ENCODE results near the gene PLEKHA7. TPM values are rescaled to one million over a fixed set of nuclear protein-coding genes. Genes with fewer than 3 reads are reported as not detected.

PLEKHA7 gene
- total RNA-seq, 6 donors from 2014 or later = 27.5 to 87.0 (median 48.6) TPM

- WGBS, 2 donors = 95 to 97% methylated on average over 1 of the region's 1 CpG
- H3K36me3 ChIP-seq = peaks cover 44 to 95% (median 57%) of the 10 kb centered on the region in 4 donors
- H3K9me3 ChIP-seq = no peaks in the 10 kb centered on the region
- no peak overlapping the region for H3K4me3 ChIP-seq
- no peaks in the 10 kb centered on the region for H3K27me3 ChIP-seq
- no peak overlapping the region for H3K27ac ChIP-seq
- DNase-seq (no peak), ATAC-seq (ENCODE audit: low FRiP score in 2 of 2) (no peak)
- H3K4me1 ChIP-seq = peaks cover 0 to 6% (median 1%) of the 10 kb centered on the region in 4 donors
- TF ChIP-seq EP300 (IDR thresholded peaks at IDR 0.05) = no peak
- TF ChIP-seq POLR2A (IDR thresholded peaks at IDR 0.05) = no peak
- TF ChIP-seq POLR2AphosphoS5 (IDR thresholded peaks at IDR 0.05) = no peak
- TF ChIP-seq CTCF (IDR thresholded peaks at IDR 0.05) = no peak
These were observed 265.1 kb downstream of the PLEKHA7 start for GRCh38 chr11:16749092-16749491.

GRCh38 chr11:16745950-16746605 lies 268.1 kb downstream of the PLEKHA7 start:
- no peak for ATAC-seq (ENCODE audit: low FRiP score in 2 of 2)

GRCh38 chr11:16744128-16744725 lies 270.0 kb downstream of the PLEKHA7 start:
- Histone ChIP-seq H3K27ac (no peak overlapping the region), H3K4me3 (no peak overlapping the region), H3K9me3 (no peaks in the 10 kb centered on the region), H3K27me3 (no peaks in the 10 kb centered on the region), H3K4me1 (peaks cover 33 to 50% (median 40%) of the 10 kb centered on the region in 4 donors), H3K36me3 (peaks cover 11 to 46% (median 17%) of the 10 kb centered on the region in 4 donors)
- DNase-seq (no peak), ATAC-seq (ENCODE audit: low FRiP score in 2 of 2) (no peak)
- WGBS, 2 donors = 84 to 93% methylated on average over 5 of the region's 5 CpGs
- no peak for TF ChIP-seq EP300 (IDR thresholded peaks at IDR 0.05)
- TF ChIP-seq POLR2AphosphoS5 (IDR thresholded peaks at IDR 0.05) = no peak
- TF ChIP-seq CTCF (IDR thresholded peaks at IDR 0.05) = no peak

More at GRCh38 chr11:16745950-16746605, 268.1 kb downstream of the PLEKHA7 start:
- Histone ChIP-seq H3K36me3 (peaks cover 28 to 65% (median 34%) of the 10 kb centered on the region in 4 donors), H3K27ac (no peak overlapping the region), H3K4me3 (no peak overlapping the region), H3K9me3 (no peaks in the 10 kb centered on the region), H3K27me3 (no peaks in the 10 kb centered on the region), H3K4me1 (peaks cover 20 to 31% (median 25%) of the 10 kb centered on the region in 4 donors)
- TF ChIP-seq CTCF (IDR thresholded peaks at IDR 0.05) = no peak
- TF ChIP-seq EP300 (IDR thresholded peaks at IDR 0.05) = no peak
- TF ChIP-seq POLR2AphosphoS5 (IDR thresholded peaks at IDR 0.05) = no peak
- TF ChIP-seq POLR2A (IDR thresholded peaks at IDR 0.05) = no peak
- 83 to 84% methylated on average over 2 of the region's 2 CpGs for WGBS, 2 donors
- DNase-seq = no peak

- Histone ChIP-seq H3K4me3 (no peak overlapping the region), H3K9me3 (no peaks in the 10 kb centered on the region), H3K27ac (no peak overlapping the region), H3K27me3 (no peaks in the 10 kb centered on the region), H3K4me1 (peaks cover 33 to 50% (median 40%) of the 10 kb centered on the region in 4 donors), H3K36me3 (peaks cover 6 to 39% (median 11%) of the 10 kb centered on the region in 4 donors)
- TF ChIP-seq CTCF (IDR thresholded peaks at IDR 0.05) (no peak), POLR2AphosphoS5 (IDR thresholded peaks at IDR 0.05) (no peak), POLR2A (IDR thresholded peaks at IDR 0.05) (no peak), EP300 (IDR thresholded peaks at IDR 0.05) (no peak)
- 82 to 84% methylated on average over 4 of the region's 4 CpGs for WGBS, 2 donors
- DNase-seq (no peak), ATAC-seq (ENCODE audit: low FRiP score in 2 of 2) (no peak)
These were observed 270.7 kb downstream of the PLEKHA7 start for GRCh38 chr11:16743478-16743877.

Data from upper lobe of left lung (tissue), 6 donors.